GM18873 (cell line): ENCODE results near the gene RIPOR3.
"Not testable (repeated sequence)": the region's sequence is repeated elsewhere in the genome, so short reads cannot be mapped to it uniquely, and the experiment has no call there.

ENCODE experiments used
- ATAC-seq: cut with Tn5 transposase; IDR thresholded peaks from one replicate; pipeline ENCODE4 v1.9.1; 2021; ENCODE audit warnings: mild to moderate bottlenecking, moderate library complexity, moderate number of reproducible peaks; ENCODE audit not compliant: unreplicated experiment, low FRiP score

RIPOR3 gene

GRCh38 chr20:50635014-50635557 lies 56.3 kb downstream of the RIPOR3 start:
- no peak for ATAC-seq

- no peak for ATAC-seq
These were observed 57.2 kb downstream of the RIPOR3 start for GRCh38 chr20:50634191-50634590.

GRCh38 chr20:50633361-50633760 lies 58.0 kb downstream of the RIPOR3 start:
- ATAC-seq, result no peak

- ATAC-seq, result no peak
These were observed 58.6 kb downstream of the RIPOR3 start for GRCh38 chr20:50632701-50633100.

GRCh38 chr20:50632236-50632635 lies 59.1 kb downstream of the RIPOR3 start:
- no peak for ATAC-seq

- ATAC-seq, result no peak
These were observed 60.6 kb downstream of the RIPOR3 start for GRCh38 chr20:50630578-50631263.

GRCh38 chr20:50629670-50630045 lies 61.7 kb downstream of the RIPOR3 start:
- ATAC-seq, result no peak

GRCh38 chr20:50628853-50629669 lies 62.3 kb downstream of the RIPOR3 start:
- ATAC-seq, result no peak

GRCh38 chr20:50628332-50628731 lies 63.0 kb downstream of the RIPOR3 start:
- no peak for ATAC-seq

- ATAC-seq, result no peak
These were observed 63.6 kb downstream of the RIPOR3 start for GRCh38 chr20:50627747-50628146.

- ATAC-seq, result no peak
These were observed 65.2 kb downstream of the RIPOR3 start for GRCh38 chr20:50625986-50626677.

GRCh38 chr20:50624351-50625016 lies 66.9 kb downstream of the RIPOR3 start:
- ATAC-seq, result no peak

GRCh38 chr20:50621068-50621665 lies 70.2 kb downstream of the RIPOR3 start:
- no peak for ATAC-seq

- ATAC-seq, result not testable (repeated sequence)
These were observed 70.9 kb downstream of the RIPOR3 start for GRCh38 chr20:50620459-50620858.

- no peak for ATAC-seq
These were observed 72.8 kb downstream of the RIPOR3 start for GRCh38 chr20:50618537-50618936.

- ATAC-seq, result no peak
These were observed 74.3 kb downstream of the RIPOR3 start for GRCh38 chr20:50617022-50617421.

GRCh38 chr20:50615407-50615806 lies 75.9 kb downstream of the RIPOR3 start:
- ATAC-seq, result no peak

GRCh38 chr20:50613438-50614169 lies 77.7 kb downstream of the RIPOR3 start:
- no peak for ATAC-seq

GRCh38 chr20:50611128-50611810 lies 80.1 kb downstream of the RIPOR3 start:
- no peak for ATAC-seq
